HepG2 (cell line): ENCODE results near the gene MCM6.

Experiments
- ARNT ChIP-seq: fragments of 450-650 bp; IDR thresholded peaks from 2 replicates; pipeline ENCODE4 v1.6.1; 2017
- DNMT3B ChIP-seq: conservative IDR thresholded peaks from 2 replicates; pipeline ENCODE4 v1.6.1; 2016; ENCODE audit warnings: missing biosample characterization, control low read depth
- EZH2 ChIP-seq: conservative IDR thresholded peaks from 2 replicates; pipeline ENCODE4 v1.6.1; 2012; ENCODE audit warnings: mild to moderate bottlenecking, low read depth, low read length, moderate library complexity
- HNRNPK ChIP-seq: fragments of 200-400 bp; formaldehyde crosslinking; IDR thresholded peaks from 2 replicates; pipeline ENCODE4 v1.6.1; 2018; ENCODE audit warnings: low read length, low read depth, moderate library complexity, mild to moderate bottlenecking; ENCODE audit not compliant: poor library complexity, severe bottlenecking
- HNRNPL ChIP-seq: fragments of 200-400 bp; formaldehyde crosslinking; IDR thresholded peaks from 2 replicates; pipeline ENCODE4 v1.6.1; 2017; ENCODE audit warnings: mild to moderate bottlenecking, low read depth, low read length
- JUNB ChIP-seq: sonication (generic); formaldehyde crosslinking; IDR thresholded peaks from 2 replicates; pipeline ENCODE4 v1.8.0; 2022; ENCODE audit warnings: missing genetic modification reagents, mild to moderate bottlenecking, borderline replicate concordance
- POLR2A ChIP-seq, 2 experiments: IDR thresholded peaks; 2 replicates each; pipeline ENCODE4 v1.6.1; 2011; ENCODE audit warnings: low read depth in 2 of 2, low read length in 2 of 2, mild to moderate bottlenecking in 1 of 2, moderate library complexity in 1 of 2; ENCODE audit not compliant: insufficient read depth in 1 of 2
- TBL1XR1 ChIP-seq: fragments of 150-350 bp; IDR thresholded peaks from 2 replicates; pipeline ENCODE4 v1.6.1; 2014; ENCODE audit warnings: borderline replicate concordance, low read length; ENCODE audit not compliant: partially characterized antibody
- TCF12 ChIP-seq, 2 experiments: fragments of 450-650 bp in 1 of 2; sonication (generic) in 1 of 2; formaldehyde crosslinking in 1 of 2; IDR thresholded peaks; 2 replicates each; pipeline versions ENCODE4 v1.6.1 to v1.8.0; 2017 to 2022; ENCODE audit warnings: antibody characterized with exemption in 1 of 2, mild to moderate bottlenecking in 1 of 2, missing genetic modification reagents in 1 of 2, moderate library complexity in 1 of 2
- ZNF253 ChIP-seq: sonication (generic); formaldehyde crosslinking; IDR thresholded peaks from 2 replicates; pipeline ENCODE4 v1.8.0; 2022; ENCODE audit warnings: mild to moderate bottlenecking, missing genetic modification reagents, borderline replicate concordance
- ZSCAN20 ChIP-seq: sonication (generic); formaldehyde crosslinking; IDR thresholded peaks from 2 replicates; pipeline ENCODE4 v1.4.0; 2020; ENCODE audit warnings: missing genetic modification reagents, mild to moderate bottlenecking, borderline replicate concordance
- TF ChIP-seq, protein P1 (sequence below), 2 experiments: IDR thresholded peaks; 2 replicates each; pipeline ENCODE4 v1.6.1; 2011 to 2012; ENCODE audit warnings: low read length in 2 of 2, borderline replicate concordance in 1 of 2, low read depth in 1 of 2, mild to moderate bottlenecking in 1 of 2, moderate library complexity in 1 of 2
- TF ChIP-seq, protein P2 (sequence below), 2 experiments: sonication (generic) in 1 of 2; formaldehyde crosslinking in 1 of 2; IDR thresholded peaks; 2 replicates each; pipeline versions ENCODE4 v1.4.0 to v1.6.1; 2018 to 2020; ENCODE audit warnings: missing genetic modification reagents in 2 of 2, borderline replicate concordance in 1 of 2, low read depth in 1 of 2, mild to moderate bottlenecking in 1 of 2, missing biosample characterization in 1 of 2
- TF ChIP-seq, protein P3 (sequence below): sonication (generic); formaldehyde crosslinking; IDR thresholded peaks from 2 replicates; pipeline ENCODE4 v1.4.0; 2020; ENCODE audit warnings: low read depth, mild to moderate bottlenecking, missing genetic modification reagents

DNA sequence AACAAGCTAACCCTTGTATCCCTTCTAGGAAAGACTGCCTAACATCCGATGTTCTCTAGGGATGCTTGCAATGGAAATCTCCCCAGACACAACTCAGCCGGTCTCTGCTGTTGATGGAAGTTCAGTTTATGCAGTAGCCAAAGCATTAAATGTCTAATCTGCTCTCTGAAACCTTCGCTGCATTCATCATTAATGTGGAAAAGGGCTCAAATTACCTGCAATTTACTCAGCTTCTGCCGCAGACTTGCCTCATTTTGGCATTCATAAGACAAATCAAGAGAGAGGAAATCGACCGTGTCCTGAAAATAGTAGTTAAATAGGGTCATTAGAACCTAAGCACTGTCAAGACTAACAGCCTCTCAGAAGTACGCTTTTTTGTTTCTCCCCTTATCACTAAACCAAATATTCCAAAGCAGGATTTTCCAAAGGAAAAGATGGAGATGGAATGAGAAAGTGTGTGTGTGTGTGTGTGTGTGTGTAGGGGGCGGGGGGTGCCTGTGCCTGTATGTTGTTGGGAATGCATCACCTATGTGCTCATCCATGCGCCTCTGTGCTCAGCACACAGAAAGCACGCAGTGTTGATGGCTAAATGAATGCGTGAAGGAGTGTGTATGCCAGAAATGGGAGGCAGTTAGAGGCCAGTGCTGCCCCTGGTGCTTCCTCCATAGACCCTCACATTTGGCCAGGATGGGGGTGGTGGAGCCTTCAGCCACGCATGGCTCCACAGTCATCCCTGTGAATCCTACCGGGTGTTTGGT lies 46.7 kb downstream of the MCM6 start:
- TF ChIP-seq, protein P1, sequence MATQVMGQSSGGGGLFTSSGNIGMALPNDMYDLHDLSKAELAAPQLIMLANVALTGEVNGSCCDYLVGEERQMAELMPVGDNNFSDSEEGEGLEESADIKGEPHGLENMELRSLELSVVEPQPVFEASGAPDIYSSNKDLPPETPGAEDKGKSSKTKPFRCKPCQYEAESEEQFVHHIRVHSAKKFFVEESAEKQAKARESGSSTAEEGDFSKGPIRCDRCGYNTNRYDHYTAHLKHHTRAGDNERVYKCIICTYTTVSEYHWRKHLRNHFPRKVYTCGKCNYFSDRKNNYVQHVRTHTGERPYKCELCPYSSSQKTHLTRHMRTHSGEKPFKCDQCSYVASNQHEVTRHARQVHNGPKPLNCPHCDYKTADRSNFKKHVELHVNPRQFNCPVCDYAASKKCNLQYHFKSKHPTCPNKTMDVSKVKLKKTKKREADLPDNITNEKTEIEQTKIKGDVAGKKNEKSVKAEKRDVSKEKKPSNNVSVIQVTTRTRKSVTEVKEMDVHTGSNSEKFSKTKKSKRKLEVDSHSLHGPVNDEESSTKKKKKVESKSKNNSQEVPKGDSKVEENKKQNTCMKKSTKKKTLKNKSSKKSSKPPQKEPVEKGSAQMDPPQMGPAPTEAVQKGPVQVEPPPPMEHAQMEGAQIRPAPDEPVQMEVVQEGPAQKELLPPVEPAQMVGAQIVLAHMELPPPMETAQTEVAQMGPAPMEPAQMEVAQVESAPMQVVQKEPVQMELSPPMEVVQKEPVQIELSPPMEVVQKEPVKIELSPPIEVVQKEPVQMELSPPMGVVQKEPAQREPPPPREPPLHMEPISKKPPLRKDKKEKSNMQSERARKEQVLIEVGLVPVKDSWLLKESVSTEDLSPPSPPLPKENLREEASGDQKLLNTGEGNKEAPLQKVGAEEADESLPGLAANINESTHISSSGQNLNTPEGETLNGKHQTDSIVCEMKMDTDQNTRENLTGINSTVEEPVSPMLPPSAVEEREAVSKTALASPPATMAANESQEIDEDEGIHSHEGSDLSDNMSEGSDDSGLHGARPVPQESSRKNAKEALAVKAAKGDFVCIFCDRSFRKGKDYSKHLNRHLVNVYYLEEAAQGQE (IDR thresholded peaks at IDR 0.05; ENCODE audit: borderline replicate concordance in 1 of 2, low read depth in 1 of 2, low read length in 2 of 2), result no peak
- TF ChIP-seq ARNT, result no peak
- TF ChIP-seq ZNF253, result no peak
- TF ChIP-seq TCF12 (IDR thresholded peaks at IDR 0.05), result no peak
- TF ChIP-seq TCF12 (CRISPR knock-in tag; IDR thresholded peaks at IDR 0.05), result no peak
- TF ChIP-seq, protein P2, sequence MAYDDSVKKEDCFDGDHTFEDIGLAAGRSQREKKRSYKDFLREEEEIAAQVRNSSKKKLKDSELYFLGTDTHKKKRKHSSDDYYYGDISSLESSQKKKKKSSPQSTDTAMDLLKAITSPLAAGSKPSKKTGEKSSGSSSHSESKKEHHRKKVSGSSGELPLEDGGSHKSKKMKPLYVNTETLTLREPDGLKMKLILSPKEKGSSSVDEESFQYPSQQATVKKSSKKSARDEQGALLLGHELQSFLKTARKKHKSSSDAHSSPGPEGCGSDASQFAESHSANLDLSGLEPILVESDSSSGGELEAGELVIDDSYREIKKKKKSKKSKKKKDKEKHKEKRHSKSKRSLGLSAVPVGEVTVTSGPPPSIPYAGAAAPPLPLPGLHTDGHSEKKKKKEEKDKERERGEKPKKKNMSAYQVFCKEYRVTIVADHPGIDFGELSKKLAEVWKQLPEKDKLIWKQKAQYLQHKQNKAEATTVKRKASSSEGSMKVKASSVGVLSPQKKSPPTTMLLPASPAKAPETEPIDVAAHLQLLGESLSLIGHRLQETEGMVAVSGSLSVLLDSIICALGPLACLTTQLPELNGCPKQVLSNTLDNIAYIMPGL (CRISPR knock-in tag; IDR thresholded peaks at IDR 0.05; ENCODE audit: borderline replicate concordance in 1 of 2, low read depth in 1 of 2), result no peak
- no peak for TF ChIP-seq JUNB (CRISPR knock-in tag)
- TF ChIP-seq TBL1XR1, result no peak
- TF ChIP-seq, protein P3, sequence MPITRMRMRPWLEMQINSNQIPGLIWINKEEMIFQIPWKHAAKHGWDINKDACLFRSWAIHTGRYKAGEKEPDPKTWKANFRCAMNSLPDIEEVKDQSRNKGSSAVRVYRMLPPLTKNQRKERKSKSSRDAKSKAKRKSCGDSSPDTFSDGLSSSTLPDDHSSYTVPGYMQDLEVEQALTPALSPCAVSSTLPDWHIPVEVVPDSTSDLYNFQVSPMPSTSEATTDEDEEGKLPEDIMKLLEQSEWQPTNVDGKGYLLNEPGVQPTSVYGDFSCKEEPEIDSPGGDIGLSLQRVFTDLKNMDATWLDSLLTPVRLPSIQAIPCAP (CRISPR knock-in tag), result no peak
- no peak for TF ChIP-seq POLR2A (IDR thresholded peaks at IDR 0.05; ENCODE audit: insufficient read depth in 1 of 2, low read depth in 2 of 2, low read length in 2 of 2)
- no peak for TF ChIP-seq HNRNPL
- TF ChIP-seq DNMT3B (CRISPR knock-in tag), result no peak
- no peak for TF ChIP-seq ZSCAN20 (CRISPR knock-in tag)
- no peak for TF ChIP-seq EZH2
- no peak for TF ChIP-seq HNRNPK
